Measurements from ENCODE around the gene ACVR1.
A peak's percentile ranks its signal among the peaks of the same experiment; 100 is the strongest.
"Not testable (repeated sequence)": the region's sequence is repeated elsewhere in the genome, so short reads cannot be mapped to it uniquely, and the experiment has no call there.

Gene ACVR1

DNA sequence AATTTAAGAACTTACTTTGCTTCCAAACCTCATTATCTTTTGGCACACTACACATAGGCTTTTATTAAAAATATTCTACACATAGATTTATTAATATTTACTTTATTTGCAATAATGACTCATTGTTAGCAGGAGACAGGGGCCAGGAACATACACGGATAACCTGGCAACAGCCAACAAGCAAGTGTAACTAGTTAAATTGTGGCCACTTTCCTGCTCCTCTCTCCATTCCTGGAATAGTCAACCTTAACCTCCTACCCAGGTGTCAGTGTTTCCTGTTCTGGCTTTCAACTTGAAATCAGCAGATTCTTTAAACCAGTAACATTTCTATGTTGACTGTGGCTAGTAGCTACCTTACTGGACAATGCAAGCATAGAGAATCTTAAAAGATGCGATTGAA lies 26.5 kb downstream of the ACVR1 start:
- DNase-seq = no peak

DNA sequence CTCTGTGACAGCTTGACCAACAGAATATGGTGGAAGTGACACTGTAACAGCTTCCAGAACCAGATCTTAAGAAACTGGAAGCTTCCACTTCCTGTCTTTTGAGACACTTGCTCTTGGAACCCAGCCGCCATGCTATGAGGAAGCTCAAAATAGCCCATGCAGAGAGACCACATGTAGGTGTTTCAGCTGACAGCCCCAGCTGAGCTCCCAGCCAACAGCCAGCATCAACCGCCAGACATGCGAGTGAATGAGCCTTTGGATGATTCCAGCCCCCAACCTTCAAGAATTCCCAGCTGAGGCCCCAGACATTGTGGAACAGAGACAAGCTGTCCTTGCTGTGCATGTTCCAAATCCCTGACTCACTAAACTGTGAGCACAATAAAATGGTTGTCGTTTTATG lies 27.9 kb downstream of the ACVR1 start:
- DNase-seq = no peak

DNA sequence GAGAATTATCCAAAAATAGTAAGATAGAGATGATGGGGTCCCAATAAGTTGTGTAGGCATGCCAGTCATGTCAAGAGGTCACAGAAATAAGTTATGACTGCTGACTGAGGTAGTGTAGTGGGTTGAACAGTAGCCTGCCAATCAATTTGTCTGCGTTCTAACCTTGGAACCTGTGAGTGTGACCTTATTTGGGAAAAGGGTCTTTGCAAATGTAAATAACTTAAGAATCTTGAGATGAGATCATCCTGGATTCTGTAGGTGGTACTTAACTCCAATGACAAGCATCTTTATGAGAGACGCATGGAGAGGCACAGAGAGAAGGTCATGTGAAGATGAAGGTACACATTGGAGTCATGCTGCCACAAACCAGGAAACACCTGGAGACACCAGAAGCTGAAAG lies 31.0 kb downstream of the ACVR1 start:
- no peak for DNase-seq

DNA sequence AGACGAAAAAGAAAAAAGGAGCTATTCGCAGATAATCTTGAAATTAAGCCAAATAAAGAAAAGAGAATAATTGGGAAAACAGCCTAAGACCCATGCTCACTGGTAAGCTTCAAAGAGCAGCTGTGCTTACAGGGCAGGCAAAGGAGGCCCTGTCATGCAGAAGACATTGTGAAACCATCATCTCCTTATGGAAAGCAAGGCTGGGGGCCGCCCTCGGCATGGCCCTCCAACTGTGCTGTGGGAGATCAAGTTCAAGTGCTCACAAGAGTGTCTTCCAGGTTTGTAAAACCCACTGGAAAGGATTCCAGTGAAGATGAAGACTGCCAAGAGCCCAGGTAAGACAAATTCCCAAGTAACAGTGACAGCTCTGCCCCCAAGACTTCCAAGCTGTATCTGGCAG lies 32.2 kb downstream of the ACVR1 start:
- DNase-seq = no peak

DNA sequence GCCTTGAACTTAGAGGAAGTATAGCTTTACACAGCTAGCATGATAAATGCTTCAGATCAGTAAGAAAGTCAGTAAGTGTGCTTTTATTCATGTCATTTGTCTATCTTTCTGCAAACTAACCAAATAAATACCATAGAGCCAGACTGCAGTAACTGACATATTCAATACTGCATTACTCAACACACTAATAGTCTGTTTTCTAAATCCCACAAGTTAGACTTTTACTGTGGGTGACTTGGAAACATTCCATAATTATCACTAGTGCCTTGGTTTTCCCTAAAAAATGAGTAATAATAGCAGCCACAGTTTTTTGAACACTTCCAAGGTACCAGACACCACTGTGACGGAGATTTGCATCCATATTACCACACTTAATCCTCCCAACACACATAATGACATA lies 33.0 kb downstream of the ACVR1 start:
- DNase-seq = no peak

DNA sequence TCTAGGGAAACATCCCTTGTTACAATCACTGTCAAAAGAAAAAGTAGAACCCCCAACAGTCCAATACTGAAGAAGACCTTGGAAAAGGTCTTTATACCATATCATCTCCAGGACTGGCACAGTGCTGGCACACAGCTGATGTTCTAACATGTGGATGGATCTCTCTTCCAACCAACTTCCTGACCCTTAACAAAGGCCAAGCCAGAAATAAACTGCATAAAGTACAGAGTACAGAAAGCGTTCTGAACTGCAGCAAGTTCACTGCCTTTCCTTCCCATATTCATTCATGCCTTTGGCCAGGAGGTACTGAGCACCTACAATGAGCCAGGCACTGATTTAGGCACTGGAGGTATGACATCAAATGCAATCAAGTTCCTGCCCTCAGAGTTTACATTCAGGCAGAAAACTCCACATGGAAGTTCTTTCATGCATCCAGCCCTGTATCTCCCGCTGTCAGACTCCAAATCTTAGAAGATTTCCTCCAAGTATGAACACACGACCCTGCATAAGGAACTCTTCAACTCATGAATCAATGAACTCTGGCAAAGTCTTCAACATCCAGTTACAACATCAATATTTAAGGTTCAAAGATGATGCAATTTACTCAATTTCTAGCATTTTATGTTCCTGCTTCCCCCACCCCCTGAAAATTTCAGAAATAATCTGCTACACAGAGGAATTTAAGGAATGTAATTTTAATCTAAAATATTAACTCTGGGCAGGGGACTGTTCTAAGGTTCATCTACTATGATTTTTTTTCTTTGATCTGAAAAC lies 33.8 kb downstream of the ACVR1 start:
- DNase-seq = no peak

DNA sequence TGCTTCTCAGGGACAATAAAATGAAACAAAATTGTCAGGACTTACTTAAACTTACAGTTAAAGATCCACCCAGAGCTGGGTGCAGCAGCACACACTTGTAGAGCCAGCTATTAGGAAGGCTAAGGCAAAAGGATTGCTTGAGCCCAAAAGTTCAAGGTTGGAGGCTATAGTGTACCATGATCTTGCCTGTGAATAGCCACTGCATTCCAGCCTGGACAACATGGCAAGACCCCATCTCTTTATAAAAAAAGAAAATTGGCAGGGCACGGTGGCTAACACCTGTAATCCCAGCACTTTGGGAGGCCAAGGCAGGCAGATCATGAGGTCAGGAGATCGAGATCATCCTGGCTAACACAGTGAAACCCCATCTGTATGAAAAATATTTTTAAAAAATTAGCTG lies 34.6 kb downstream of the ACVR1 start:
- no peak for DNase-seq

DNA sequence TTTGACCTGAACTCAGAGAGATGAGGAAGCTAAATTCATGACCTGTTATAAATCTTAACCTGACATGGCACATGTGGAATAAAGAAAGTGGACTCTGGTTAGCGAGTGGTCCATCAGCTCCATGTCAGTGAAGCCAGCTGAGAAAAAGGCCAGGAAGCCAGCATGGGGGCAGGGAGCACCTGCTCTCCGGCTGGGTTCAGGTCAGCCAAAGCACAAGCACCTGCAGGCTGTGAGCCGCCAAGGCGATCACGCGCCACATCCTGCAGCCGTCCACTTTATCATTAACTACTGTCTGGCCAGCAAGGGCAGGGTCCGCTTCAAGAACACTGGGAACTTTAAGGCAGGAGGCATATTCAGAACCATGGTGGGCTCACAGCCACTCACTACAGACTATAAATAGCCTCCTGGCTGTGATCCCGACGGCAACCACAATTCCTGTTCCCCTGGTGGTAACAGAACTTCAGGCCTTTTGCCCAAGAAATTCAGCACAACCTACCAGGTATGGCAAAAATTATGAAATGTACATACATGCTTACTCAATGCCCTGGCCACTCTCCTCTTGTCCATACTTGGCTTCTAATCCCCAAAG lies 35.5 kb downstream of the ACVR1 start:
- DNase-seq = no peak

DNA sequence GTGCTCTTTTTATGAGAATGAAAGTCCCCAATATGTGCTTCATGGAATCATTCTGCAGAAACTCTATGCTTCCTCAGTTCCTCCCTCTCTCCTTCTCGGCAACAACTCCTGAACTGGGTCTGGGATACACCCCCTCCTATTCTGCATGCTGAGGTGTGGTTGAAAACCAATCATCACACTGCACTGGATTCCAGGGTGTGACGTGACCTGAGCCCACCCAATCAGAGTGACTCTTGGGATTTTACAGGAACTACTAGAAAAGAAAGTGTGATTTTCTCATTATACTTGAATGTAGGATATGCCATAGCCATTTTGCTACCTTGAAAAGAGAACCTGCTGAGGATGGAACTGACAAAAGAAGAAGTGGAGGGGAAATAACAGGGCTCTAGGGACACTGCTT lies 36.3 kb downstream of the ACVR1 start:
- no peak for DNase-seq

DNA sequence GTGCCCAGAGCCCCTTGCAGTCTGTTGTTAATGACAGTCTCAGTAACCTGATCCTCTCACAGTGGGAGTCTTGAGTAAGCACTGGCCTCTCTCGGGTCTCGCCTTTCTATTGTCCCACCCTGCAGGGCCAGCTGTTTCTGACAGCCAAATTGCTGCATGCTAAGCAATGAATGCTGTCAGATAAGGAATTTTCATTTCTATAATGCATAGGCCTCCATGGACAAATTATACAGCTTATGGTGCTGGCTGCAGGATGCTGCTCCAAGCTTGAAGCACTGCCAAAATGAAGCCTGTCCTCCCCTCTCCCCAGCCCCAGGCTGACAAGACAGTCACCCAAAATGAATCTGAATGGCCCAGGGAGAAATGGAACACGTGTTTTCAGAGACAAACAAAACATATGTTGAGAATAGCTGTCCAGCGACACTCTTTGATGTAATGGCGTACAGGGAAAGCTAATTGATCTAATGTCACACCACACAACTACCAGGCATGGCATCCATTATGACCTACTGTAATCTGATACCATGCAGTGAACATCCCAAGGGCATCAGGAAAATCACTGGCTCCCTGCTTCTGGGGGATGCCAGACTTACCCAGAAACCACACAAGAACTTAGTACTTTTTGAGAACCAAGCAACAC lies 36.8 kb downstream of the ACVR1 start:
- DNase-seq = peak; percentile 12

DNA sequence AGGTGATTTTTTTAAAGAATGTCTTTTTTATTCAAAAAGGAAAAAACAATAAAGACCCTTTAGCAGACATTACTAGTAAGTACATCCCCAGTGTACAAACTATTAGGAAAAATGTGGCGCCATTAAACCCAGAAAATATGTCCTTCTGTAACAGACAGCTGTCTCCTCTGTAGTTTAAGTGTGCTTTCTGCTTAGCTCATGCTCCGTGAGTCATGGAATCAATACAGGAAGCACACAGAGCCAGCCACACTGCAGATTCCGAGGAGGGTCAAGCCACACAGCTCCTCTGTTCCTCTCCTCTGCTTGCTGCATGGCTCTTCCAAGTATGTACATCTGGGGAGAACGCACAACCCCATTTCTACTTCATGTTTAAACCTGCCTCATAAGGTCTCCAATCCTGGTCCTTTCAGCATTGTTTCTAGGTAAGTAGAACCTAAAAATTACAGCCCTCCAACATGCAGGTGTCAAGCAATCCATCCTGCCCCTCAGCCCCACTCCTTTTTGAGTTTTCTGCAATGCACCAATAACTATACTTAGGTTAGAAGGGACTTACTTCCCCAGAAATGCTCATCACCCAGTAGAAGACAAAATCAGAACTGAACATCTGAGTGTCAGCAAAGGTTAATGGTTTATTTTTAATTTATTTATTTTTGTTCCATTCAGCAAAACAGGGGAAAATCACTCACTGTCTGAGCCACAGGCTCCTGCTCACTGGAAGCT lies 37.5 kb downstream of the ACVR1 start:
- peak; percentile 4 for DNase-seq

DNA sequence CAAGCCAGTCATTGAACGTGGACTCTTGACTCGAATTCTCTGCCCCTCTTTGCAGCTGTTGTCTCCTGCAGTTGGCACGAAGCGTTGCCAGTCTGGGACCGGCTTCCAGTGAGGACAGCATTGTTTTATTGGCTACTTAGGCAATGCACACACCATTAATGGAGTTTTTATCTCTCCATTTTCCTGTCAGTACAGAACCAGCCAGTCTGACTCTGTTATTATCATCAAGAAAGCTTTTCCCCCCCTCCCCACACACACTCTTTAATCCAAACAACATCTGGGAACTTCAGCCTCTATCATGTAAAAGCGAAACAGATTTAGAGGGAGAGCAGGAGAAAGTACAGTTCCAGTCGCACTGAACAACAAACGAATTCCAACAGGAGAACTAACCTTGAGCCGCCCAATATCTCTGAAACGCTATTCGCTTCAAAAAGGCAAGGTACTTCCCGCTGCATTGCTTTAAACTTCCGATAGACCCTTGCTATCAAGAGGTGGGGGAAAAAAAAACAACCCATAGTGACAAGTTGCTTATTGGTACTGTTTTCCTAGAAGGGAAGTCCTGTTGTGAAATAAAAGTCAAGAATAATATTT lies 38.2 kb downstream of the ACVR1 start:
- DNase-seq = no peak

DNA sequence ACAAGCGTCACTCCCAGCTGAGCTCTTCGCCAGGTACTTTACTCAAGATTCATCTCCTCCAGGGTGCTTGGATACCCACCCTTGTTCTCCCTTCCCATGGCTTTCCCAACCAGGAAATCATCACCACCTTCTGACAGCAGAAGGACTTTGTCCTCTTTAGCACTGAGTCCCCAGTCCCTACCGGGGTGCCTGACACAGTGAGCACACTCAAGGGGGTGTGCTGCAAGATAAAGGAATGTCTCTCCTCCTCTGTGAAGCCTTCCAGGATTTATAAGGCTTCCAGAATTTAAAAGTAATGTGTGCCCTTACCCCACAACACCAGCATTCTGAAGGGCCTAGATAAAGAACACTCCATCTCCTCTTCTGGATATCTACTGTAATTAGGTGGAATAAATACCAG lies 39.6 kb downstream of the ACVR1 start:
- DNase-seq = no peak

DNA sequence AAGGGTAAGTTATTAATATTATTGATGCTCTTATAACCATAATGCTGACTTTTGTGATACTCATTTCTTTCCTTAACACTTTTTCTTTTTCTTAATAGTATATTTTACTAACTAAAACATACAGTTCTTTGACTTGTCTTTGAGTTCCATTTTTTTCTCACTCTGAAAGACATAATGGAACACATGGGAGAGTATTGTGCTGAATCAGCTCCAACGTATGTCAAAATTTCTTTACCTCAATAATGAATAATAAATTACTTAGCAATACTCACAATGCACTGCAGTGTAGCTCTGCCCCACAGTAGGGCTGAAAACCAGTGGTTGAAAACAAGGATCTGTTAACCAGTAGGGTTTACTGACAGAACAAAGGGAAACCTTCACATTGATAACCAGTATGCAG lies 40.7 kb downstream of the ACVR1 start:
- no peak for DNase-seq

DNA sequence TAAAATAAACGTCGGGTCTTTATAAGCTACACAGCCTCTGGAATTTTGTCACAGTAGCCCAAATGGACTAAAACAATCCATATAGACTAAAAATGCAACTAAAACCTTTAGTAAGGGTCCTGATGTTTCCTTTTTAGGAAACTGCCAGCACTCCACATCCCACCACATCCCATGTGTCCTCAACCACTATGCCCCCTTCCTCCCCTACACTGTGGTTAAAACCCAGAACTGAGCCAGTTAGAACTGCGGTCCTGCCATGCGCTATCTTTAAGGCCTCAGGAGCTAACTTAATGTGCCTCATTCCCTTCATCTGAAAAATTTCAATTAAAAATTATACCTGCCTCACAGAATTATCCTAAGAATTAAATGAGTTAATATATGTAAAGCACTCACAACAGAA lies 41.1 kb downstream of the ACVR1 start:
- no peak for DNase-seq

DNA sequence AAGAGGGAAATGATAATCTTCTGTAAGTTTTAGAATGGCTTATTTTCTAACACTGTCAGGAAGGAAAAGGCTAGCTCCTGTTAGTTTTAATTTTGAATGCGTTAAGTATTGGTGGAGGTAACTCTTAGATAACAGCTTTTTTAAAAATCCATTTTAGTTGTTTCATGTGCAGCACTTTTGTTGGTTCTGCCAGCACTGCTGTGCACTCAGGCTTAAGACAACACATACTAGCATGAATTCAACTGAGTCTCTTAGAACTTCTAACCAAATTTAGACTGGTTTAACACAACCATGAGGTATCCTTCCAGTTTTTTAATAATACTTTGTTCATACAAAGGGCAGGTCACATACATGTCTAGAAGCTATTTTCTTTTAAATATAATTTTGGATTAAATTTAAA lies 42.4 kb downstream of the ACVR1 start:
- DNase-seq = no peak

DNA sequence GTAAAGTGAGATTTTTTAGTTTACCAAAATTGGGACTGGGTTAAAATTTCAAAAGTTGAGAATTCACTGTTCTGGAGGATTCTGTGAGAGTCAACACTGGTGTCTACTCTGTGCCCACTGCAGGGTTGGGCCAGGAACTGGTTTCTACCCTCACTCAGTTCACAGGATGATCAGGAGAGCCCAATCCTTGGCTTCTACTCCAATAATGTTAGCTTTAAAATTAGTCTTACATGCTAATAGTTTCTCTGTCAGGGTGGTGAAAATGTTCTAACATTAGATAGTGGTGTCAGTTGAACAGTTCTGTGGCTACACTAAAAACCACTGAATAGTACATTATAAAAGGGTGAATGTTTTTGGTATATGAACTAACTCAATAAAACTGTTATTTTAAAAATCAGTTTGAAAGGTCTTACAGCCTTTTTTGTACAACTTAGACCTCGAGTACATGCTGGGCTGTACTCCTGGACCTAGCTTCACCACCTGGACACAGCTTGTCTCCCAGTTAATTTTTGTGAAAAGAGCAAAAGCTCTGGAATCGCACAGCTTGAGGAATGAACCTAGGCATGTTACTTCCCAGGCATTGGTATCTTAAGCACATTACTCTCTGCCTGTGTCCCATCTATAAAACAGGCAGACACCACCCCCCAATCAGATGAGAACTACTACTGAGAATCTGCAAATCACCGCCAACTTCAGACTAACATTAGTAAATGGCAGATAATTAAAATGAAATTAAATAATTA lies 44.4 kb downstream of the ACVR1 start:
- no peak for DNase-seq

DNA sequence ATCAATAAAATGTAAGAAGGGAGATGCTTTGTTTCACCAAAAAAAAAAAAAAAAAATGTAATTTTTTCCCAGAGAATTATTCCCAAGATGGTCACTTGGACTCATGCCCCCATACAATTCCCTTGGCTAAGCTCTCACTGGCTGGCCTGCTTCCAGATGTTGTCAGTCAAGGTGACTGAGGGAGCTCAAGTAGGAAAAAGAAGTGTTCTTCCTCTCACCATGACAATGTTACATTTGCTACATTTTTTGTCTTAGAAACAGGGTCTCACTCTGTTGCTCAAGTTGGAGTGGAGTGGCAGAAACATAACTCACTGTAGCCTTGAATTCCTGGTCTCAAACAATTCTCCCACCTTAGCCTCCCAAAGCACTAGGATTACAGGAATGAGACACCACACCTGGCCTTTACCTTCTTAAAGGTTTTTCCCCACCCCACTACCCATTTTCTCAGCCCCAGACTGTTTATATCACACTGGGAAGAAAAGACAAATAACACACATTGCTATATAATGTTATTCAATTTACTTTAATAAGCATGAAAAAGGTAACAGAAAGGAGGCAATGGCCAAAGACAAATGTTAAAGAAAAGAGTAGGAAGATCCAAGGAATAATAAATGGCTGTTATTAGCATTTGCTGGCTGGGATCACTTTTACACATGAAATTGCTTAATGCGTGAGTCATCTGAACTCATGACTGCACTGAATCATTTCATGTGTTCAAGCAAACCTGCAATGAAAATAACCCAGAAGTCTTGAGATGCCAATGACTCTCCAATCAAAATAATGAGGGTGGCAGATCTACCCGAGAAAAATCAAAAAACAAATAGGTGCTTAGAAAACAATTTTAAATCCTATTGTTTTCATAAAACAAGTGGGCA lies 45.2 kb downstream of the ACVR1 start:
- no peak for DNase-seq

DNA sequence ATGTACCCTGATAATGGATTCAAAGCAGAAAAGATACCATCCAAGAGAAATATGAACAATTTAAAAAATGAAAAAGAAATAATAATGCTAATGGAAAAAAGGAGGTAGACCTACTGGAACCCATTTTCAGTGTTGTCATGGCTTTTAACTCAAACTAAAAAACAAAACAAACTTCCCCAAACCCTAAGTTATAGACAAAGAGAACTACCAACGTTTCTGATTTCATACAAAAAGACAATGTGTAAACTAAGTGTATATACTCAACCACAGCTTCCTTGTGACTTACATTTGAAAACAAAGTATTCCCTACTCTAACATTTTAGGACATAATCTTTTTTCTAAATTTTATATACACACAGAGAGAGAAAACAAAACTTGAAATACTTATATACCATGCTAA lies 45.9 kb downstream of the ACVR1 start:
- no peak for DNase-seq

DNA sequence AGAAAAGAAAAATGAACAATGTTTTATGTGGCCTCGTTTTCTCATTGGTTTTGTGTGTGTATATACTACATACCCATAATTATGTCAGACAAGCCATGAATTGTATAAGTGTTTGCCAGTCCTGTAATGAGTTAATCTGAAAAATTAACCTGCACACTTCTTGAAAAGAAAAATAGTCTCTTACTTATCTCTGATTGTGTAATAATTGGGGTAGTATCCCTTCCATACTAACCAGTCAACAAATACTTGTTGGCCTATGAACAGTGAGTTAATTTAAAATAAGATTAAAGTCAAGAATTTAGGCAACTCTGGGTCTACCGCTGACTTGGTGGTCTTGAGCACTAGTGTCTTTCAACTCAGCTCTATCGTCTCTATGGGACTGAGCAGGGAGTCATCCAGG lies 48.8 kb downstream of the ACVR1 start:
- DNase-seq = no peak

DNA sequence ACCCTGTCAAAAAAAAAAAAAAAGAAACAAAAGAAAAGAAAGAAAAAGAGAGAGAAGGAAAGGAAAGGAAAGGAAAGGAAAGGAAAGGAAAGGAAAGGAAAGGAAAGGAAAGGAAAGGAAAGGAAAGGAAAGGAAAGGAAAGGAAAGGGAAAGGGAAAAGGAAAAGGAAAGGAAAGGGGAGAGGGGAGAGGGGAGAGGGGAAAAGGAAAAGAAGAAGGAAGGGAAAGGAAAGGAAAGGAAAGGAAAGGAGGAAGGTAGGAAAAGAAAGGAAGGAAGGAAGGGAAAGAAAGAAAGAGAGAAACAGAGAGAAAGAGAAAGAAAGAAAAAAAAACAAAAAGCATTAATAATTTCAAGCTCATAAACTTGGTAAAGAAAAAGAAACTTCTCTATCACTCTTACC lies 49.5 kb downstream of the ACVR1 start:
- not testable (repeated sequence) for DNase-seq

DNA sequence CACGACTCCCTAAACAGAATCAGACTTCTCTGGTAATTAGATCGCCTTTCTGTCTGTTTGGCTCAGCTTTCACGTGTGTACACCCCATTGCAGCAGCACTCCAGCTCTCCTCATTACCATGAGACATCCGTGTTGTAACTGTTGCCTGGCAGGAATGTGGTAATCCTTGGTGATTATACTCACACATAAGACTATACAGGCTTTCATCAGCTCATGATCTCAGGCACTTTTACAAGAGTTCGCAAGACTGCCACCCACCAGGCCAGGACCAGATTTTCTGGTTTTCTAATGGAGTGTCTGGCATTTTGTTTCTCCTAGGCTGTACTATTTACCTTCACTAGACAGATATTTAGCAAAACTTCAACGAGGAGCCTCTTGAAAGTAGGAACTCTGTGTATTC lies 50.2 kb downstream of the ACVR1 start:
- DNase-seq = no peak
